Measurements from ENCODE around the gene CCNB2.

Gene CCNB2

GRCh38 chr15:59166601-59167265 is 61.8 kb downstream of the CCNB2 start:
- DNase-seq (ENCODE audit: low spot score) = no peak

- DNase-seq (ENCODE audit: low spot score) = no peak
Measured at GRCh38 chr15:59168536-59168935, 63.6 kb downstream of the CCNB2 start.

GRCh38 chr15:59169251-59169708 is 64.3 kb downstream of the CCNB2 start:
- DNase-seq (ENCODE audit: low spot score) = no peak

GRCh38 chr15:59170295-59171066 is 65.5 kb downstream of the CCNB2 start:
- peak; percentile 64 for DNase-seq (ENCODE audit: low spot score)

- no peak for DNase-seq (ENCODE audit: low spot score)
Measured at GRCh38 chr15:59171067-59171397, 66.1 kb downstream of the CCNB2 start.

- no peak for DNase-seq (ENCODE audit: low spot score)
Measured at GRCh38 chr15:59172289-59172901, 67.4 kb downstream of the CCNB2 start.

- DNase-seq (ENCODE audit: low spot score) = no peak
Measured at GRCh38 chr15:59173194-59173593, 68.2 kb downstream of the CCNB2 start.

- DNase-seq (ENCODE audit: low spot score) = no peak
Measured at GRCh38 chr15:59174151-59174834, 69.3 kb downstream of the CCNB2 start.
